Activated T-cell treated with anti-CD3 and anti-CD28 coated beads, Interleukin-2, amount 50 U/mL, for 4 hours (primary cell): ENCODE measurements around the gene NEK3. TPM values are rescaled to one million over a fixed set of nuclear protein-coding genes. Genes with fewer than 3 reads are reported as not detected.
"Not testable (repeated sequence)": the region's sequence is repeated elsewhere in the genome, so short reads cannot be mapped to it uniquely, and the experiment has no call there.

Experiments
- ATAC-seq, 2 donors: fragments of 200-7000 bp; cut with Tn5 transposase; one replicate each; pipeline ENCODE4 v1.10.0; 2021
- DNase-seq: peaks from one replicate; pipeline ENCODE4 v3.0.0-alpha.2; 2020
- H3K27me3 Mint-ChIP-seq: one replicate; pipeline ENCODE4 v1.8.0; 2021; ENCODE audit warnings: low read depth, mixed read lengths
- H3K36me3 Mint-ChIP-seq: one replicate; pipeline ENCODE4 v1.8.0; 2022; ENCODE audit warnings: mixed read lengths; ENCODE audit not compliant: insufficient read depth
- H3K4me1 Mint-ChIP-seq: one replicate; pipeline ENCODE4 v1.8.0; 2021; ENCODE audit warnings: low read depth, mixed read lengths
- H3K4me3 Mint-ChIP-seq: one replicate; pipeline ENCODE4 v1.8.0; 2021; ENCODE audit warnings: mild to moderate bottlenecking, moderate library complexity, mixed read lengths
- H3K9me3 Mint-ChIP-seq: one replicate; pipeline ENCODE4 v1.8.0; 2021; ENCODE audit warnings: mixed read lengths
- total RNA-seq, 3 donors: library from RNA; stranded (reverse); gene quantifications; one replicate each; pipeline ENCODE4 v1.2.1, GENCODE V29; 2021

The NEK3 gene
- total RNA-seq, 3 donors from 2014 or later: 3.8 to 7.5 (median 5.4) TPM

GRCh38 chr13:52118095-52118494 lies 41.3 kb downstream of the NEK3 start:
- Mint-ChIP-seq H3K4me1 (no peaks in the 10 kb centered on the region), H3K36me3 (no peaks in the 10 kb centered on the region), H3K27me3 (peaks cover 7% of the 10 kb centered on the region), H3K4me3 (no peak overlapping the region), H3K9me3 (no peaks in the 10 kb centered on the region)
- DNase-seq (no peak), ATAC-seq (no peak)

DNA sequence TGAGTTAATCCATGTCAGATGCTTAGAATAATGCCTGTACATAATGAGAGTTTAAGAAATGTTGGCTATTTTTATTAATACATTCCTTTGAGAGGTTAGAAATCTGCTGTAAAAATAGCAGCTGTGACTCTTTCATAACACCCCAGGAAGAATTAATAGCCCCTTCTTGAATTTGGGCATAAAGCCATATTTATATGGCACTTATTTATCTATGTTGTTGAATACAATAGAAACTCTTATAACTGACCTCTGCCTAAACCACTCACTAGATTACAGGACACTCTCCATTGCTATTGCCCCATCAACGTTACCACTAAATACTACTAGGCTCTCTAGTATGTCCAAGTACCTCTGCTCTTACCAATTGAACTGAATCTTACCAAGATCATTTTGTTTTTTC lies 46.8 kb downstream of the NEK3 start:
- Mint-ChIP-seq H3K36me3 (no peaks in the 10 kb centered on the region), H3K27me3 (peaks cover 13% of the 10 kb centered on the region), H3K4me3 (no peak overlapping the region), H3K4me1 (no peaks in the 10 kb centered on the region), H3K9me3 (no peaks in the 10 kb centered on the region)
- DNase-seq (no peak), ATAC-seq (no peak)

DNA sequence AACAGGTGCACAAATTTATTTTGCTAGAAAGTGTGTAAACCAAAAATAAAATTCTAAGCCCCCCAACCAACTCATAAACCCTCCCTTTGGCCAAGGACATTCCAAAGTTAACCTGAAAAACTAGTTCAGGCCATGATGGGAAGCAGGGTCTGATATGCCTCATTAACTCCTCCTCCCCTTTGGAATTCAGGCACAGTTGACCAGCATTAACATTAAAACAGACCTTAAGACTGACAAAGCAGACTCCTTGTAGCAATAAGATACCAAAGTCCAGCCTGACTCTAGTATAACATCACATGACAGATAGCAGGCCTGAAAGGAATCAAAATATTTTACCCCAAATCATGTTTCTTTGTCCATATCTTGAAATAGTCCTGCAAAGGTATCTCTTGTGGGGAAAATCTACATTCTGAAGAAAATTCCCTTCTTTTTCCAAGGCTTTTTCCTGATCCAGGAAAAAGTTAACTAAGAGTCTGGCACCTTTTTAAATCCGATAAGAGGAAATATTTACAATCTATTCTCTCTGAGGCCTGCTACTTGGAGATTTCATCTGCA lies 50.2 kb downstream of the NEK3 start:
- H3K27me3 Mint-ChIP-seq: peaks cover 7% of the 10 kb centered on the region
- H3K4me1 Mint-ChIP-seq: no peaks in the 10 kb centered on the region
- no peaks in the 10 kb centered on the region for H3K9me3 Mint-ChIP-seq
- H3K4me3 Mint-ChIP-seq: no peak overlapping the region
- no peaks in the 10 kb centered on the region for H3K36me3 Mint-ChIP-seq
- ATAC-seq: no peak
- no peak for DNase-seq

- no peak for ATAC-seq
- H3K36me3 Mint-ChIP-seq: no peaks in the 10 kb centered on the region
- no peaks in the 10 kb centered on the region for H3K4me1 Mint-ChIP-seq
Measured at GRCh38 chr13:52105841-52106240, 53.6 kb downstream of the NEK3 start.

GRCh38 chr13:52104624-52105023 lies 54.8 kb downstream of the NEK3 start:
- H3K27me3 Mint-ChIP-seq: peaks cover 11% of the 10 kb centered on the region
- DNase-seq (no peak), ATAC-seq (no peak)
- H3K36me3 Mint-ChIP-seq: no peaks in the 10 kb centered on the region
- H3K4me3 Mint-ChIP-seq: no peak overlapping the region
- no peaks in the 10 kb centered on the region for H3K9me3 Mint-ChIP-seq
- H3K4me1 Mint-ChIP-seq: no peaks in the 10 kb centered on the region

More at GRCh38 chr13:52105841-52106240, 53.6 kb downstream of the NEK3 start:
- H3K4me3 Mint-ChIP-seq: no peak overlapping the region
- DNase-seq: no peak
- H3K9me3 Mint-ChIP-seq: no peaks in the 10 kb centered on the region
- H3K27me3 Mint-ChIP-seq: peaks cover 9% of the 10 kb centered on the region

DNA sequence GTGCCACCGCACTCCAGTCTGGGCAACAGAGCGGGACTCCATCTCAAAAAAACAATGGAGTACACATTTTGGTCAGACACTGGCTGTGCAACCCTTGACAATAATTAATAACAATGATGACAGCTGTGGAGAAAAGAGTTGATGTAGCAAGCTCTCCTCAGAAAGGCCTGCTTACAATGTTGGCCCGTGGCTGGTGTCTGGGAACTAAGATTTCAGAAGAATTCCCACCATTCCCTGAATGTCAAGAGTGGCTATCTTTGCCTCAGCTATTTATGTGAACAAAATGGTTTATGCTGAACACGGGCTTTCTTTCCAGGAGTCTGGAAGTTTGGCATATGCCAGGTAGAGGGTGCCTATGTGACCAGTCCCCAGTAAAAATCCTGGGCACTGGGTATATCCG lies 56.0 kb downstream of the NEK3 start:
- Mint-ChIP-seq H3K36me3 (no peaks in the 10 kb centered on the region), H3K4me1 (no peaks in the 10 kb centered on the region), H3K4me3 (no peak overlapping the region), H3K27me3 (peaks cover 7% of the 10 kb centered on the region), H3K9me3 (no peaks in the 10 kb centered on the region)
- no peak for ATAC-seq
- DNase-seq: no peak

GRCh38 chr13:52102423-52102822 lies 57.0 kb downstream of the NEK3 start:
- H3K4me1 Mint-ChIP-seq, ATAC-seq, DNase-seq, H3K36me3 Mint-ChIP-seq, H3K27me3 Mint-ChIP-seq, H3K4me3 Mint-ChIP-seq, H3K9me3 Mint-ChIP-seq: not testable (repeated sequence)

DNA sequence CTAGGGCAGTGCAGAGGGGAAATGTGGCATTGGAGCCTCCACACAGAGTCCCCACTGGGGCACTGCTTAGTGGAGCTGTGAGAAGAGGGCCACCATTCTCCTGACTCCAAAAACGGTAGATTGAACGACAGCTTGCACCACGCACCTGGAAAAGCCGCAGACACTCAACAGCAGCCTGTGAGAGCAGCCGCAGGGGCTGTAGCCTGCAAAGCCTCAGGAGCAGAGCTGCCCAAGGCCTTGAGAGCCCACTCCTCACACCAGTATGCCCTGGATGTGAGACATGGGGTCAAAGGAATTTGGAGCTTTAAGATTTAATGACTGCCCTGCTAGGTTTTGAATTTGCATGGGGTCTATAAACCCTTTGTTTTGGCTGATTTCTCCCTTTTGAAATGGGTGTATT lies 62.2 kb downstream of the NEK3 start:
- ATAC-seq: no peak
- H3K9me3 Mint-ChIP-seq: peaks cover 5% of the 10 kb centered on the region
- no peaks in the 10 kb centered on the region for H3K4me1 Mint-ChIP-seq
- no peak for DNase-seq
- no peaks in the 10 kb centered on the region for H3K36me3 Mint-ChIP-seq
- peaks cover 11% of the 10 kb centered on the region for H3K27me3 Mint-ChIP-seq
- no peak overlapping the region for H3K4me3 Mint-ChIP-seq

GRCh38 chr13:52096748-52097147 lies 62.6 kb downstream of the NEK3 start:
- DNase-seq (no peak), ATAC-seq (no peak)
- no peaks in the 10 kb centered on the region for H3K4me1 Mint-ChIP-seq
- no peaks in the 10 kb centered on the region for H3K36me3 Mint-ChIP-seq
- H3K27me3 Mint-ChIP-seq: peaks cover 13% of the 10 kb centered on the region
- H3K9me3 Mint-ChIP-seq: peaks cover 5% of the 10 kb centered on the region
- no peak overlapping the region for H3K4me3 Mint-ChIP-seq

DNA sequence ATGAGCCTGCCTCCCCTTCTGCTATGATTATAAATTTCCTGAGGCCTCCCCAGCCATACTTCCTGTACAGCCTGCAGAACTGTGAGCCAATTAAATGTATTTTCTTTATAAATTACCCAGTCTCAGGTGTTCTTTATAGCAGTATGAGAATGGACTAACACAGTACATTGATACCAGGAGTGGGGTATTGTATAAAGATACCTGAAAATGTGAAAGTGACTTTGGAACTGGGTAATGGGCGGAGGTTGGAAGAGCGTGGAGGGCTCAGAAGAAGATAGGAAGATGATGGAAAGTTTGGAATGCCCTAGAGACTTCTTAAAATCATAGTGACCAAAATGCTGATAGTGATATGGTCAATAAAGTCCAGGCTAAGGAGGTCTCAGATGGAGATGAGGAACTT lies 63.3 kb downstream of the NEK3 start:
- no peak overlapping the region for H3K4me3 Mint-ChIP-seq
- ATAC-seq (no peak), DNase-seq (no peak)
- H3K9me3 Mint-ChIP-seq: peaks cover 5% of the 10 kb centered on the region
- peaks cover 10% of the 10 kb centered on the region for H3K27me3 Mint-ChIP-seq
- no peaks in the 10 kb centered on the region for H3K4me1 Mint-ChIP-seq
- no peaks in the 10 kb centered on the region for H3K36me3 Mint-ChIP-seq

GRCh38 chr13:52092087-52092486 lies 67.3 kb downstream of the NEK3 start:
- Mint-ChIP-seq H3K27me3 (peaks cover 7% of the 10 kb centered on the region), H3K4me3 (no peak overlapping the region), H3K4me1 (no peaks in the 10 kb centered on the region), H3K36me3 (no peaks in the 10 kb centered on the region), H3K9me3 (peaks cover 5% of the 10 kb centered on the region)
- ATAC-seq (no peak), DNase-seq (no peak)

GRCh38 chr13:52091473-52091872 lies 67.9 kb downstream of the NEK3 start:
- Mint-ChIP-seq H3K4me3 (no peak overlapping the region), H3K27me3 (peaks cover 7% of the 10 kb centered on the region), H3K4me1 (no peaks in the 10 kb centered on the region), H3K36me3 (no peaks in the 10 kb centered on the region), H3K9me3 (peaks cover 5% of the 10 kb centered on the region)
- ATAC-seq (no peak), DNase-seq (no peak)

GRCh38 chr13:52085421-52085820 lies 74.0 kb downstream of the NEK3 start:
- no peak overlapping the region for H3K4me3 Mint-ChIP-seq
- H3K9me3 Mint-ChIP-seq: no peaks in the 10 kb centered on the region
- H3K36me3 Mint-ChIP-seq: no peaks in the 10 kb centered on the region
- no peaks in the 10 kb centered on the region for H3K4me1 Mint-ChIP-seq
- no peak for ATAC-seq
- H3K27me3 Mint-ChIP-seq: peaks cover 5% of the 10 kb centered on the region
- DNase-seq: no peak

GRCh38 chr13:52084981-52085380 lies 74.4 kb downstream of the NEK3 start:
- not testable (repeated sequence) for H3K27me3 Mint-ChIP-seq, H3K4me3 Mint-ChIP-seq, H3K36me3 Mint-ChIP-seq, ATAC-seq, H3K9me3 Mint-ChIP-seq, H3K4me1 Mint-ChIP-seq, DNase-seq
